ENCODE results near the gene NOXO1. TPM values are rescaled to one million over a fixed set of nuclear protein-coding genes. Genes with fewer than 3 reads are reported as not detected.

NOXO1 gene
- total RNA-seq, 1 donor from 2014 or later: 0.96 TPM

DNA sequence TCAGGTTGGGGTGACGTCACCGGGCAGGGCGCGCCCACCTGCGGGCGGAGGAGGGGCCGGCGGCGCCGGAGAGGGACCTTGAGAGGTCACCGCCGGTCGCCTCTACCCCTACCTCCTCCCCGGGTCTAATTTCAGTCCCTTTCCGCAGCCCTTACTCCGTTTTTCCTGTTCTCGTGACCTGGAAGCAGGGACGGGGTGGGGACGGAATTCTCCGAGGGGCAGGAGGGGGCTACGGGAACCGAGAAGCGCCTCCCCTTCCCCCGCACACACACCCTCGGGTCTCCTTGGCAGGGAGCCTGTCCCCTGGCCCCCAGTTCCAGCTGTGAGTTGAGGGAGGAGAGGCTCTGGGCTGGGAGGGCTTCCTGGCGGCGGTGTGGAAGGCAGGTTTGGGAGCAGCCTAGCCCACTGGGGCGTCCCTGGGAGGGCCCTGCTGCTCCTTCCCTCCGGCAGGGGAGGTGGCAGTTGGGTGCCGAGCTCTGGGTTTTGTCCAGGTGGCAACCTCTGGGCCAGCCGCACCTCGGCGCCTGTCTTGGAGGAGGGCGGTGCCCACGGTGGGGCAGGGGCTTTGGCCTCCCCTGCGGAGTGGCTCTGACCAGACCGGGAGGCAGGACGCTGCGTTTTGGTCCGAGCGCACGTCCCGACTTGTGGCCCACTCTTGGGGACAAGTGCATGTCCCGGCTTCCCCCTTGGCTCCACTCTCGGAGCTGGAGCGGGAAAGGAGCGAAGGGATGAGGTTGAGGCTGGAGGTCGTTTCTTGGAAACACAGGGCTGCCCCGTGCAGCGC lies 9.3 kb upstream of the NOXO1 start:
- DNase-seq (ENCODE audit: low read depth): no peak
- peaks cover 29% of the 10 kb centered on the region for H3K27me3 ChIP-seq (ENCODE audit: control insufficient read depth, insufficient read depth, low read length)
- peaks cover 5% of the 10 kb centered on the region for H3K36me3 ChIP-seq (ENCODE audit: control insufficient read depth, insufficient read depth, low read length)
- TF ChIP-seq, protein P1, sequence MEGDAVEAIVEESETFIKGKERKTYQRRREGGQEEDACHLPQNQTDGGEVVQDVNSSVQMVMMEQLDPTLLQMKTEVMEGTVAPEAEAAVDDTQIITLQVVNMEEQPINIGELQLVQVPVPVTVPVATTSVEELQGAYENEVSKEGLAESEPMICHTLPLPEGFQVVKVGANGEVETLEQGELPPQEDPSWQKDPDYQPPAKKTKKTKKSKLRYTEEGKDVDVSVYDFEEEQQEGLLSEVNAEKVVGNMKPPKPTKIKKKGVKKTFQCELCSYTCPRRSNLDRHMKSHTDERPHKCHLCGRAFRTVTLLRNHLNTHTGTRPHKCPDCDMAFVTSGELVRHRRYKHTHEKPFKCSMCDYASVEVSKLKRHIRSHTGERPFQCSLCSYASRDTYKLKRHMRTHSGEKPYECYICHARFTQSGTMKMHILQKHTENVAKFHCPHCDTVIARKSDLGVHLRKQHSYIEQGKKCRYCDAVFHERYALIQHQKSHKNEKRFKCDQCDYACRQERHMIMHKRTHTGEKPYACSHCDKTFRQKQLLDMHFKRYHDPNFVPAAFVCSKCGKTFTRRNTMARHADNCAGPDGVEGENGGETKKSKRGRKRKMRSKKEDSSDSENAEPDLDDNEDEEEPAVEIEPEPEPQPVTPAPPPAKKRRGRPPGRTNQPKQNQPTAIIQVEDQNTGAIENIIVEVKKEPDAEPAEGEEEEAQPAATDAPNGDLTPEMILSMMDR (IDR thresholded peaks at IDR 0.05; ENCODE audit: insufficient read depth, low read length, poor library complexity, severe bottlenecking): no peak
- H3K4me3 ChIP-seq (ENCODE audit: low read depth, low read length): peak overlapping the region; percentile 31

DNA sequence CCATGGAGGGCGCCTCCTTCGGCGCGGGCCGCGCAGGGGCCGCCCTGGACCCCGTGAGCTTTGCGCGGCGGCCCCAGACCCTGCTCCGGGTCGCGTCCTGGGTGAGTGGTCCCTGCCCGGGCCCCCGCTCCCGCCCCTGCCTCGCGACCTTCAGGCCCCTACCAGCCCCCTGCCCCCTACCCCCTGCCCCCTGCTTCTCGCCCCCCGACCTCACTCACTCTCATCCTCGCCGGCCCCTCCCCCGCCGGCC lies 8.8 kb upstream of the NOXO1 start:
- TF ChIP-seq, protein P1 (IDR thresholded peaks at IDR 0.05; ENCODE audit: insufficient read depth, low read length, poor library complexity, severe bottlenecking): no peak
- H3K4me3 ChIP-seq (ENCODE audit: low read depth, low read length): peak overlapping the region; percentile 31
- H3K36me3 ChIP-seq (ENCODE audit: control insufficient read depth, insufficient read depth, low read length): peaks cover 5% of the 10 kb centered on the region
- peaks cover 29% of the 10 kb centered on the region for H3K27me3 ChIP-seq (ENCODE audit: control insufficient read depth, insufficient read depth, low read length)
- no peak for DNase-seq (ENCODE audit: low read depth)

DNA sequence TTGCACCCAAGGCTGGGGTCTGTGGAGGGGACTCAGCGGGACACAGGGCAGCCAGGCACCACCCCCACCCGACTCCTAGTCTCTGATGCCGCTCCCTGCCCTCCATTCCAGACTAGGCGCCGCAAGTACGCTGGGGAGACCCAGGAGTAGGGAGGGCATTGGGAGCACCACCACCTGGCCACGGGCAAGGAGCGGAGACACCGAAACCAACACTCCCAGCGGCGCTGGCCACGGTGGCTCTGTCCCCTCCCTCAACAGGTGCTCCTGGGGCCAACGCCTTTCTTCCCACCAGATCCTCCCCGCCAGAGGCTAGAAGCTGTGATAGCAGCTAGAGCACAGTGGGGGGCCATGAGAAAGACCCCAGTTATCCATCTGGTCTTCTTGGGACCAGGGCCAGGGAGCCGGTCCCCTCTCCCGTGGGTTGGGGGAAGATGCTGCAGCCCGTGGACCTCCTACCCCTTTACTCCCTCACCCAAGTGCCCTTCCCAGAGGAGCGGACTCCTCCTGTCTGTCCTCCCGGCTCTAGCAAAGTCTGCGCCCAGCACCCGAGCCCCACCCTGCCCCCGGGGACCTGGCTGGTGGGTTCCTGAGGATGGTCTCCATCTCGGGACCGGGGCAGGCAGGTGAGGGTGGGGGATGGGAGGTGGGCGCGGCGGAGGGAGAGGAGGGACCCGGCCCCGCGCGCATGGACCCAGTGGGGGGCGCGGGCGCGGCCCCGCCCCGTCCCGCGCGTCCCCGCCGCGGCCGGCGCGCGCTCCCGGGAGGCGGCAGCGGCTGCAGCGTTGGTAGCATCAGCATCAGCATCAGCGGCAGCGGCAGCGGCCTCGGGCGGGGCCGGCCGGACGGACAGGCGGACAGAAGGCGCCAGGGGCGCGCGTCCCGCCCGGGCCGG lies 8.2 kb upstream of the NOXO1 start, which contains the start of gene SYNGR3:
Gene SYNGR3 (plus strand): TSS at position 762 of the 892 bp plus-strand sequence. CDS start 133 bp downstream, outside the sequence.
- TF ChIP-seq, protein P1 (IDR thresholded peaks at IDR 0.05; ENCODE audit: insufficient read depth, low read length, poor library complexity, severe bottlenecking): no peak
- H3K36me3 ChIP-seq (ENCODE audit: control insufficient read depth, insufficient read depth, low read length): peaks cover 5% of the 10 kb centered on the region
- H3K27me3 ChIP-seq (ENCODE audit: control insufficient read depth, insufficient read depth, low read length): peaks cover 29% of the 10 kb centered on the region
- no peak for DNase-seq (ENCODE audit: low read depth)
- H3K4me3 ChIP-seq (ENCODE audit: low read depth, low read length): peak within 1 kb of the TSS; percentile 31

DNA sequence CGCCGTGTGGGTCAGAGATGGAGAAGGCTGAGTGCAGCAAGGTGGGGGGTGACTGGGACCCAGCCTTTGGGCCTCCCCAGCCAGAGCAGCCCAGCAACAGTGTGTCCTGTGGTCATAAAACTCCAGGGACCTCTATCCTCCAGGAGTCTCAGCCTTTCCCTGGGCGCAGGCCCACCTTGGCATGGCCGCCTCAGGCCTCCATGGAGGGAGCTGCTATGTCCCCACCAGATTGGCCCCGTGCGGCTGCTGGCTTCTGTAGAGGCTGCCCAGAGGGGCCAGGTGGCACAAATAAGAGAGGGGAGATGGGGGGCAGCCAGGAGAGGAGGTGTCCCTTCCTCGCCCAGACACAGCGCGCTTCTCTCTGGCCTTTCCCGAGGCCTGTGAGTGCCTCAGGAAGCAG lies 5.9 kb upstream of the NOXO1 start:
- H3K27me3 ChIP-seq (ENCODE audit: control insufficient read depth, insufficient read depth, low read length): peaks cover 44% of the 10 kb centered on the region
- DNase-seq (ENCODE audit: low read depth): no peak
- H3K4me3 ChIP-seq (ENCODE audit: low read depth, low read length): no peak overlapping the region
- peaks cover 5% of the 10 kb centered on the region for H3K36me3 ChIP-seq (ENCODE audit: control insufficient read depth, insufficient read depth, low read length)
- TF ChIP-seq, protein P1 (IDR thresholded peaks at IDR 0.05; ENCODE audit: insufficient read depth, low read length, poor library complexity, severe bottlenecking): no peak

DNA sequence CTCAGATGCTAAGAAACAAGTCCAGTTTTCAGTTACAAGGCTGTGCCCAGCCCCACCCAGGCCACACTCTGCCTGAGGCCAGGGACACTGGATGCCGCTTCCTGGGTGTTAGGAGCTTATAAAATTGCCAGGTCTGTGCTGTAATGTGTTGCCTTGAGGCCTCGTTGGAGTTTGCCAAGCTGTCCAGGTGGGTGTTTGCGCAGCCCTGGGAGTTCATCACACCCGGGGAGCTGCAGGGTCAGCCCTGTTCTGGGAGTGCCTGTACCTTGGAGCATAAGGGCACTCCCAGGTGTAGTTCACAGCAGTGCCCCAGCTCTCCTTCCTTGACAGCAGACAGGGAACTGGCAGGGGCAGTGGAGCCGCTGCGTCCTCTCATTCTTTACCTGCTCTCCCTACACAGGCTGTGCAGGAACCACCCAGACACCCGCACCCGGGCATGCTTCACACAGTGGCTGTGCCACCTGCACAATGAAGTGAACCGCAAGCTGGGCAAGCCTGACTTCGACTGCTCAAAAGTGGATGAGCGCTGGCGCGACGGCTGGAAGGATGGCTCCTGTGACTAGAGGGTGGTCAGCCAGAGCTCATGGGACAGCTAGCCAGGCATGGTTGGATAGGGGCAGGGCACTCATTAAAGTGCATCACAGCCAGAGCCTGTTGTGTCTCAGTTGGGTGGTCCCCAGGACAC lies 4.3 kb upstream of the NOXO1 start:
- TF ChIP-seq, protein P1 (IDR thresholded peaks at IDR 0.05; ENCODE audit: insufficient read depth, low read length, poor library complexity, severe bottlenecking): no peak
- peaks cover 50% of the 10 kb centered on the region for H3K27me3 ChIP-seq (ENCODE audit: control insufficient read depth, insufficient read depth, low read length)
- peaks cover 5% of the 10 kb centered on the region for H3K36me3 ChIP-seq (ENCODE audit: control insufficient read depth, insufficient read depth, low read length)
- no peak overlapping the region for H3K4me3 ChIP-seq (ENCODE audit: low read depth, low read length)
- no peak for DNase-seq (ENCODE audit: low read depth)

Measured in kidney epithelial cell (primary cell).